K562 (cell line): ENCODE results near the gene GART. TPM values are rescaled to one million over a fixed set of nuclear protein-coding genes. Genes with fewer than 3 reads are reported as not detected.

Source experiments
- ETV1 ChIP-seq: fragments of 450-650 bp; conservative IDR thresholded peaks from 2 replicates; pipeline ENCODE4 v1.6.1; 2016; ENCODE audit warnings: missing genetic modification characterization, control low read depth, low read depth, missing compliant biosample characterization
- NFE2L1 ChIP-seq: fragments of 450-650 bp; IDR thresholded peaks from 2 replicates; pipeline ENCODE4 v1.6.1; 2016; ENCODE audit warnings: missing genetic modification characterization, low read depth, mild to moderate bottlenecking, missing compliant biosample characterization, moderate library complexity, borderline replicate concordance
- PHF8 ChIP-seq: fragments of 200-600 bp; sonication (generic); IDR thresholded peaks from 2 replicates; pipeline ENCODE4 v1.6.1; 2012; ENCODE audit warnings: mixed run types, mild to moderate bottlenecking, inconsistent platforms, low read length, moderate library complexity, borderline replicate concordance
- POLR3G ChIP-seq: IDR thresholded peaks from 2 replicates; pipeline ENCODE4 v1.6.1; 2011; ENCODE audit not compliant: insufficient read length, insufficient replicate concordance; ENCODE audit errors: extremely low read depth
- ZBTB17 ChIP-seq: fragments of 450-650 bp; formaldehyde crosslinking; IDR thresholded peaks from 2 replicates; pipeline ENCODE4 v1.4.0; 2020; ENCODE audit warnings: mild to moderate bottlenecking
- ZC3H11A ChIP-seq: IDR thresholded peaks from 2 replicates; pipeline ENCODE4 v1.6.1; 2012; ENCODE audit warnings: low read depth, low read length, improper control_type of control experiment
- ZNF589 ChIP-seq: fragments of 200-800 bp; sonication (Bioruptor generic); IDR thresholded peaks from 2 replicates; pipeline ENCODE4 v1.6.1; 2016; ENCODE audit warnings: low read depth, missing genetic modification characterization, missing compliant biosample characterization
- polyA plus RNA-seq, 8 experiments: library from polyadenylated mRNA; depleted of rRNA in 4 of 8; stranded (reverse) in 5 of 8; unstranded in 3 of 8; fragments of >200 nt; fragmentation: Nextera tagmentation in 2 of 8; fragmentation: Illumina TruSeq in 1 of 8; extraction: Ambion mirVana in 2 of 8; extraction: Trizol in 1 of 8; gene quantifications; 2 replicates each; pipeline versions ENCODE4 v1.2.1 to v1.2.3, GENCODE V29; 2011 to 2014; ENCODE audit warnings: inconsistent platforms in 1 of 8, missing spikeins in 1 of 8
- total RNA-seq, 7 experiments: library from RNA; depleted of rRNA in 6 of 7; stranded (reverse); fragments of >200 nt in 6 of 7; fragmentation: Illumina TruSeq in 2 of 7; extraction: Trizol in 2 of 7; gene quantifications; 2 replicates each; pipeline versions ENCODE4 v1.2.1 to v1.2.3, GENCODE V29; 2011 to 2021; ENCODE audit warnings: low replicate concordance in 1 of 7
- TF ChIP-seq, protein P1 (sequence below): fragments of 250-450 bp; sonication (Bioruptor Pico); IDR thresholded peaks from 2 replicates; pipeline ENCODE4 v1.4.0; 2020; ENCODE audit warnings: borderline replicate concordance
- TF ChIP-seq, protein P2 (sequence below): sonication (generic); formaldehyde crosslinking; IDR thresholded peaks from 2 replicates; pipeline ENCODE4 v1.8.0; 2022; ENCODE audit warnings: mild to moderate bottlenecking, missing genetic modification reagents
- TF ChIP-seq, protein P3 (sequence below): fragments of 150-350 bp; IDR thresholded peaks from 2 replicates; pipeline ENCODE4 v1.6.1; 2014; ENCODE audit warnings: low read depth, mild to moderate bottlenecking, low read length, borderline replicate concordance
- TF ChIP-seq, protein P4 (sequence below), 2 experiments: fragments of 450-650 bp; IDR thresholded peaks; 2 replicates each; pipeline ENCODE4 v1.6.1; 2016; ENCODE audit warnings: mild to moderate bottlenecking in 2 of 2, borderline replicate concordance in 1 of 2, low read depth in 1 of 2, moderate library complexity in 1 of 2
- TF ChIP-seq, protein P5 (sequence below): sonication (generic); formaldehyde crosslinking; IDR thresholded peaks from 2 replicates; pipeline ENCODE4 v1.8.0; 2022; ENCODE audit warnings: missing genetic modification reagents, mild to moderate bottlenecking, moderate library complexity, borderline replicate concordance

The GART gene
- total and polyA plus RNA-seq, 9 of the 15 experiments (the other 6 are each of a cell fraction or from before 2014, with no cell fraction given), result 141 to 429 (median 349) TPM

DNA sequence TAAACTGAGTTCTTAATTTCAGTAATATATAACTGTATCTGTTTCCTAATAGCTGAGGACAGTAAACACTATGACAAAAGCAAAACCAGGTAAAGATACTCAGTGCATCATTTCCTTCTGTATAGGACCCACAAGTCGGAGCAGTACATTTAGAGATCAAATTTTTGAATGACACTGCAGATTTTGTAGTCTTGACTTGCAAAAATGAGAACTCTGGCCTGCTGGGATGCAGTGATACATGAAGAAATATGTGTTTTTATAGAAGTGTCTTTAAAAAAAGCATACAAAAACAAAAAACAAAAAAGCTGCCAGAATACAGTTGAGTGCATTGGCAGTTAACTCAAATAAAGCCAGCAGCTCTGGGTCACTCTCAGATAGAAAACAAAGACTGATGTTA, 19.0 kb downstream of the GART start (continued):
- peak; percentile 77 for TF ChIP-seq NFE2L1 (tag)
- TF ChIP-seq ETV1 (tag), result no peak
- no peak for TF ChIP-seq POLR3G
- no peak for TF ChIP-seq ZC3H11A
- TF ChIP-seq, protein P1, sequence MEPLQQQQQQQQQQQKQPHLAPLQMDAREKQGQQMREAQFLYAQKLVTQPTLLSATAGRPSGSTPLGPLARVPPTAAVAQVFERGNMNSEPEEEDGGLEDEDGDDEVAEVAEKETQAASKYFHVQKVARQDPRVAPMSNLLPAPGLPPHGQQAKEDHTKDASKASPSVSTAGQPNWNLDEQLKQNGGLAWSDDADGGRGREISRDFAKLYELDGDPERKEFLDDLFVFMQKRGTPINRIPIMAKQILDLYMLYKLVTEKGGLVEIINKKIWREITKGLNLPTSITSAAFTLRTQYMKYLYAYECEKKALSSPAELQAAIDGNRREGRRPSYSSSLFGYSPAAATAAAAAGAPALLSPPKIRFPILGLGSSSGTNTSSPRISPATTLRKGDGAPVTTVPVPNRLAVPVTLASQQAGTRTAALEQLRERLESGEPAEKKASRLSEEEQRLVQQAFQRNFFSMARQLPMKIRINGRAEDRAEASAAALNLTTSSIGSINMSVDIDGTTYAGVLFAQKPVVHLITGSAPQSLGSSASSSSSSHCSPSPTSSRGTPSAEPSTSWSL (CRISPR knock-in tag), result no peak
- no peak for TF ChIP-seq ZBTB17
- no peak for TF ChIP-seq ZNF589 (CRISPR knock-in tag)
- TF ChIP-seq, protein P2, sequence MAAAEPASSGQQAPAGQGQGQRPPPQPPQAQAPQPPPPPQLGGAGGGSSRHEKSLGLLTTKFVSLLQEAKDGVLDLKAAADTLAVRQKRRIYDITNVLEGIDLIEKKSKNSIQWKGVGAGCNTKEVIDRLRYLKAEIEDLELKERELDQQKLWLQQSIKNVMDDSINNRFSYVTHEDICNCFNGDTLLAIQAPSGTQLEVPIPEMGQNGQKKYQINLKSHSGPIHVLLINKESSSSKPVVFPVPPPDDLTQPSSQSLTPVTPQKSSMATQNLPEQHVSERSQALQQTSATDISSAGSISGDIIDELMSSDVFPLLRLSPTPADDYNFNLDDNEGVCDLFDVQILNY (CRISPR knock-in tag), result no peak
- TF ChIP-seq, protein P3, sequence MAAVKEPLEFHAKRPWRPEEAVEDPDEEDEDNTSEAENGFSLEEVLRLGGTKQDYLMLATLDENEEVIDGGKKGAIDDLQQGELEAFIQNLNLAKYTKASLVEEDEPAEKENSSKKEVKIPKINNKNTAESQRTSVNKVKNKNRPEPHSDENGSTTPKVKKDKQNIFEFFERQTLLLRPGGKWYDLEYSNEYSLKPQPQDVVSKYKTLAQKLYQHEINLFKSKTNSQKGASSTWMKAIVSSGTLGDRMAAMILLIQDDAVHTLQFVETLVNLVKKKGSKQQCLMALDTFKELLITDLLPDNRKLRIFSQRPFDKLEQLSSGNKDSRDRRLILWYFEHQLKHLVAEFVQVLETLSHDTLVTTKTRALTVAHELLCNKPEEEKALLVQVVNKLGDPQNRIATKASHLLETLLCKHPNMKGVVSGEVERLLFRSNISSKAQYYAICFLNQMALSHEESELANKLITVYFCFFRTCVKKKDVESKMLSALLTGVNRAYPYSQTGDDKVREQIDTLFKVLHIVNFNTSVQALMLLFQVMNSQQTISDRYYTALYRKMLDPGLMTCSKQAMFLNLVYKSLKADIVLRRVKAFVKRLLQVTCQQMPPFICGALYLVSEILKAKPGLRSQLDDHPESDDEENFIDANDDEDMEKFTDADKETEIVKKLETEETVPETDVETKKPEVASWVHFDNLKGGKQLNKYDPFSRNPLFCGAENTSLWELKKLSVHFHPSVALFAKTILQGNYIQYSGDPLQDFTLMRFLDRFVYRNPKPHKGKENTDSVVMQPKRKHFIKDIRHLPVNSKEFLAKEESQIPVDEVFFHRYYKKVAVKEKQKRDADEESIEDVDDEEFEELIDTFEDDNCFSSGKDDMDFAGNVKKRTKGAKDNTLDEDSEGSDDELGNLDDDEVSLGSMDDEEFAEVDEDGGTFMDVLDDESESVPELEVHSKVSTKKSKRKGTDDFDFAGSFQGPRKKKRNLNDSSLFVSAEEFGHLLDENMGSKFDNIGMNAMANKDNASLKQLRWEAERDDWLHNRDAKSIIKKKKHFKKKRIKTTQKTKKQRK, result no peak
- TF ChIP-seq, protein P4, sequence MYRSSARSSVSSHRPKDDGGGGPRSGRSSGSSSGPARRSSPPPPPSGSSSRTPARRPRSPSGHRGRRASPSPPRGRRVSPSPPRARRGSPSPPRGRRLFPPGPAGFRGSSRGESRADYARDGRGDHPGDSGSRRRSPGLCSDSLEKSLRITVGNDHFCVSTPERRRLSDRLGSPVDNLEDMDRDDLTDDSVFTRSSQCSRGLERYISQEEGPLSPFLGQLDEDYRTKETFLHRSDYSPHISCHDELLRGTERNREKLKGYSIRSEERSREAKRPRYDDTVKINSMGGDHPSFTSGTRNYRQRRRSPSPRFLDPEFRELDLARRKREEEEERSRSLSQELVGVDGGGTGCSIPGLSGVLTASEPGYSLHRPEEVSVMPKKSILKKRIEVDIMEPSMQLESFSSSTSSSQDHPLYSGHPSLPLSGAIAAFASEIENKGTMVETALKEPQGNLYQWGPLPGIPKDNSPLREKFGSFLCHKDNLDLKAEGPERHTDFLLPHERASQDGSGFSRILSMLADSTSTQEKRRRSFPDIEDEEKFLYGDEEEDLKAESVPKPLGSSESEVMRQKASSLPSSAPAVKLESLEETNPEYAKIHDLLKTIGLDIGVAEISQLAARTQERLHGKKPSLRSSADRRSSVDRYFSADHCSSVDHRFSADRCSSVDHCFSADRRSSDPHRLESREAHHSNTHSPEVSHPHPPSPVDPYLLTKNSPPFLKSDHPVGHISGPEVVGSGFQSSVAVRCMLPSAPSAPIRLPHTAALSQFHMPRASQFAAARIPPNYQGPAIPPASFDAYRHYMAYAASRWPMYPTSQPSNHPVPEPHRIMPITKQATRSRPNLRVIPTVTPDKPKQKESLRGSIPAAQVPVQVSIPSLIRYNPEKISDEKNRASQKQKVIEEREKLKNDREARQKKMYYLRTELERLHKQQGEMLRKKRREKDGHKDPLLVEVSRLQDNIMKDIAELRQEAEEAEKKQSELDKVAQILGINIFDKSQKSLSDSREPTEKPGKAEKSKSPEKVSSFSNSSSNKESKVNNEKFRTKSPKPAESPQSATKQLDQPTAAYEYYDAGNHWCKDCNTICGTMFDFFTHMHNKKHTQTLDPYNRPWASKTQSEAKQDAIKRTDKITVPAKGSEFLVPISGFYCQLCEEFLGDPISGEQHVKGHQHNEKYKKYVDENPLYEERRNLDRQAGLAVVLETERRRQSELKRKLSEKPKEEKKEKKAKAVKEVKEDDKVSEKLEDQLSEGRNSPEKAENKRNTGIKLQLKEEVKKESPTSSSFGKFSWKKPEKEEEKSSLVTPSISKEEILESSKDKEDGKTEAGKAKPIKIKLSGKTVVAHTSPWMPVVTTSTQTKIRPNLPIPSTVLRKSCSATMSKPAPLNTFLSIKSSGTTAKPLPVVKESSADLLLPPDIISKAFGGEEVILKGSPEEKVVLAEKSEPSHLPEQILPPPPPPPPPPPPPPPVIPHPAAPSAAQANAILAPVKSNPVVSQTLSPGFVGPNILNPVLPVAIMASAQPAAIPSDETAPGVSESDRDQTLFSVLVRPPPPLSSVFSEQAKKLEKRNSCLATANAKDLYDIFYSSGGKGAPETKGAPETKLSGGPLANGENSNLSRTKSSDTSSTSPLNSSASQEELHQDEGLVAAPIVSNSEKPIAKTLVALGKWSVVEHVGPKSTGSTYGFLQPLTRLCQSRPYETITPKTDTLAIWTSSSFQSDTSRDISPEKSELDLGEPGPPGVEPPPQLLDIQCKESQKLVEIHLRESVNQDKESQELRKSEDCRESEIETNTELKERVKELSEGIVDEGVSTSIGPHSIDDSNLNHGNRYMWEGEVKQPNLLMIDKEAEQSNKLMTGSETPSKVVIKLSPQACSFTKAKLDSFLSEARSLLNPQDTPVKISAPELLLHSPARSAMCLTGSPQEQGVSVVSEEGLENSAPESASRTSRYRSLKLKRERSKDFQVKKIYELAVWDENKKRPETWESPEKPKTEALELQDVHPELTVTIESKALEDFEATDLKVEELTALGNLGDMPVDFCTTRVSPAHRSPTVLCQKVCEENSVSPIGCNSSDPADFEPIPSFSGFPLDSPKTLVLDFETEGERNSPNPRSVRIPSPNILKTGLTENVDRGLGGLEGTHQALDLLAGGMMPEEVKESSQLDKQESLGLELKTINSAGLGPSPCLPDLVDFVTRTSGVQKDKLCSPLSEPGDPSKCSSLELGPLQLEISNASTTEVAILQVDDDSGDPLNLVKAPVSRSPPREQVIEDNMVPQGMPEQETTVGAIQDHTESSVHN (IDR thresholded peaks at IDR 0.05; ENCODE audit: borderline replicate concordance in 1 of 2, low read depth in 1 of 2), result no peak
- TF ChIP-seq, protein P5, sequence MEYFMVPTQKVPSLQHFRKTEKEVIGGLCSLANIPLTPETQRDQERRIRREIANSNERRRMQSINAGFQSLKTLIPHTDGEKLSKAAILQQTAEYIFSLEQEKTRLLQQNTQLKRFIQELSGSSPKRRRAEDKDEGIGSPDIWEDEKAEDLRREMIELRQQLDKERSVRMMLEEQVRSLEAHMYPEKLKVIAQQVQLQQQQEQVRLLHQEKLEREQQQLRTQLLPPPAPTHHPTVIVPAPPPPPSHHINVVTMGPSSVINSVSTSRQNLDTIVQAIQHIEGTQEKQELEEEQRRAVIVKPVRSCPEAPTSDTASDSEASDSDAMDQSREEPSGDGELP, result no peak
- no peak for TF ChIP-seq PHF8
